ENCODE results near the gene EFCAB11.

EFCAB11 gene

DNA sequence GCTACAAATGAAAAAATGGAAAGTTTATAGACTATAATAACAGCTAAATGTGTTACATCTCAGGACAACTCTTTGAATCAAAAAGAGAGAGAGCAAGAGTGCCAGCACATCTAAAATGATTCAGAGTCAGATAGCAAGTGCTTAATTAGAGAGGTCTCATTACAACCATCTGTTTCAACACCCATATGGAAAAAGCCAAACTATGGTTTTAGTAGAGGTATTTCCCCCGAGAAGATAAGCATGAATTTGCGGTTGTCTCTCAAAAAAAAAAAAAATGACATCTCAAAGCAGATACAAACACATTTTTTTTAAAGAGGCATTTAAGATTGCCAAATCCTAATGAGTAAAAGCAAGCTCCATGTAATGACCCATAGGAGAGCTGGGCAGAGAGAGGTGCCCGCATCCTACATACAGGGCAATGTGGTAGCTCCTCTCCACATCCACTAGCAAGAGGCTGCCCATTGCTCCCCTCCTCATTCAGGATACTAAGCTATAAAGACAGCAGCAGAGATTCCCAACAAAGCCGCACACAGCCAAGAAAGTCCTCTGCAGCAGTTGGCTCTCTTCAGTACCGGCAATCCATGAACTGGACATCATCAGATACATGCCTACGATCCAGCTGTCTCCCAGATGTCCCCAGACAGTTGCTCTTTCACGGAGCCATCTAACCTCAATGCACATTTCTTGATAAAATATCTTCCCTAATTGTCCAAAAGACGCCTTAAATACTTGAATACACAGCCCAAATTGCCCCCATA is 100.4 kb downstream of the EFCAB11 start:
- FAIRE-seq (no peak), DNase-seq (ENCODE audit: insufficient read length, low spot score) (no peak)
- no peak for TF ChIP-seq POLR2A (IDR thresholded peaks at IDR 0.05; ENCODE audit: low read depth, low read length)

DNA sequence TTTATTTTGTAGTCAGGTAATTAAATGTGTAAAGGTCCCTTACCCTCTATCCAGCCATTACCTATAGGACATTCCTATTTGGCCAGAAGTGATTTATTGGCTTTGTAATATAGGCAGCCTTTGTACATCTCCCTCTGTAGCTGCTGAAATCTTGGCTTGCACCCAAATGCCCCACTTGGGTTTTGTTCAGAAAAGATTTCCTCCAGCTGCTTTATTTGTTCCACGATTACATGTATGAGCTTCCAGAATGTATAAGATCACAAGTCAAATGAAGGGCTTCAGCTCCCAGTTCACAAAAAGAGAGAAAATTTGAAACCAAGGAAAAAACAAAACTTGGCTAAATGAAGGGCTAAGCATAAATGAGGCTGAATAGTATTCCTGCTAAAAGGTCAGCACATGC is 103.4 kb downstream of the EFCAB11 start:
- TF ChIP-seq POLR2A (IDR thresholded peaks at IDR 0.05; ENCODE audit: low read depth, low read length): no peak
- FAIRE-seq (no peak), DNase-seq (ENCODE audit: insufficient read length, low spot score) (no peak)

DNA sequence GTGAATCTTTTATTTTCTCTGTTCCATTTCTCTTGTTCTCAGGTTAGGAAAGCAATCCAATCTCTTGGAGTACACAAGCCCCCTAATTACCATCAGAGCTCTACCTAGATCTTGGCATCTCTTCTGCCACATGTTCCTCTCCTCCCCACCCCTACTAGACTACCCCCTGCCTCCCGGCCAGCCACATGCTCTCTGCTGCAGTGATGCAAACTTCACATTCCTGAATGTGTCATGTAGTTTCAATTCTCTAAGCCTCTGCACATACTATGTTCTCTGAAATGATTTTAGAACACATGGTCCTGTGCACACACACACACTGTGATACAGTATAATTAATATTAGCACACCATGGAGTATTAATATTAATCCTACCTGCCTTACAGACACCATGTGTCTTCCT is 104.6 kb downstream of the EFCAB11 start:
- no peak for DNase-seq (ENCODE audit: insufficient read length, low spot score)
- TF ChIP-seq POLR2A (IDR thresholded peaks at IDR 0.05; ENCODE audit: low read depth, low read length): no peak
- no peak for FAIRE-seq

DNA sequence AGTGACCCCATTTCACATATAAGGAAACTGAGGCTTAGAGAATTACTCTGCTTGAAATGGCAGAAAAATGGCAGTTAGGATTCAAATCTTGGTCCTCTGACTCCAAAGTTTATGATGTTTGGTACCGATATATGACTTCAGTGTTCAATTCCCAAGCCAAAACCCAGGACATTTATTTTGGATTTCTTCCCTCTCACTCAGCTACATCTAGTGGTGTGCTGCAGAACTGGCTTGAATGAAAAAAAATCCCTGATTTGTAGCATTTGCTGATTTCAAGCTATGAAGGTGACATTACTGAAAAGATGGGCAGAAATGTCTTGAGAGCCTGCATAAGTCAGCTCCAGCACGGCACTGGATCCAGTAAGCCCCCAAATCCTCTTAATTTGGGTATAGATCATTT is 106.4 kb downstream of the EFCAB11 start:
- FAIRE-seq (no peak), DNase-seq (ENCODE audit: insufficient read length, low spot score) (no peak)
- TF ChIP-seq POLR2A (IDR thresholded peaks at IDR 0.05; ENCODE audit: low read depth, low read length): no peak

DNA sequence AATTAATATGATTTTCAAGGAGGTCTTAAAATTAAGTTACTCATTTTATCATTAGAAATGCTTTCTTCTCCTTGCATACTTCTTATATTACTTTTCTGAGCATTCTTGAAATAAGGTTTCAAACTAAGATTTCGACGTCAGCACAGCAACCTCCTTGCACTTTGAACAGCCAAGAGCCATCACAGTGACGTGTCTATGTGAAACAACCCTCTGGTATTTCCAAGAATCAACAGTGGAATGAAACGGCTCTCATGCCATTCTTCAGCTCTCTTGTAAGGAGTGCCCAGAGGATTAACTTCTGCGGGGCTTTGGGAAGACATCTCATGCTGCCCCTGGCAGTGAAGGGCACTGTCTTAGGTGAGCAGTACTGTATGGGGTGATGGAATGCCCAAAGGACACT is 109.2 kb downstream of the EFCAB11 start:
- FAIRE-seq: no peak
- no peak for DNase-seq (ENCODE audit: insufficient read length, low spot score)
- TF ChIP-seq POLR2A (IDR thresholded peaks at IDR 0.05; ENCODE audit: low read depth, low read length): no peak

DNA sequence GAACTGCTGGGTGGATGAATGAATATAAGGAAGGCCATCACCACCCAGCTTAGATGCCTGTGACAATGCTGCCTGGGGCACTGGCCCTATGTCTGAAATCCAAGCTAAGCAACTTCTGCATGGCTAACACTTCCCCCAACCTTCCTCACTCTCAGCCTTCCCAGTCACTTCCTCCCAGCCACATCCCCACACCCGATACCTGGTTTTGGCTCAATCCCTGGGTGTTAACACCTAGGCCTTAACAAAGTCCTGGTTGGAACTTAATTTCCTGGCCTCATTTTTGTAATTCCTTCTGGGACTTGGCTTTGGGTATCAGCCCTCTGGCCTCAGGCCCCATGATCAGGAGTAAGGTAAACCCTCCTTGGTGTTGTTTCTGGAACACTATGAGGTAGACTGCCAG is 110.0 kb downstream of the EFCAB11 start:
- FAIRE-seq (no peak), DNase-seq (ENCODE audit: insufficient read length, low spot score) (no peak)
- TF ChIP-seq POLR2A (IDR thresholded peaks at IDR 0.05; ENCODE audit: low read depth, low read length): no peak

DNA sequence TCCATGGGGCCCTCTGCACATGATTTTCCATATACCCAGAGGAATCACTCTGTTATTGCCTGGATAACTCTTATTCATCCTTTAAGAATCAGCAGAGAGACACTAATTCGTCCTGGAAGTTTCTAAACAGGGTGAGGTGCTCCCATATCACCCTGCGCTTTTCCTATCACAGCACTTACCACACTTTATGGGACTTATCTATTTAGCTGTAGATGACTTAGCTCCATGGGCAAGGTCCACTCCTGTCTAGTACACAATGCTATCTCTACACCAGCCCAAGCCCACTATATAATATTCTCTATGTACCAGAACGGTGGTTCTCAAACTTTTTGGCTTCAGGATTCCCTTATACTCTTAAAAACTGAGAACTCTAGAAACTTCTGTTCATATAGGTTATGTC is 111.7 kb downstream of the EFCAB11 start:
- DNase-seq (ENCODE audit: insufficient read length, low spot score): no peak
- TF ChIP-seq POLR2A (IDR thresholded peaks at IDR 0.05; ENCODE audit: low read depth, low read length): no peak
- FAIRE-seq: no peak

DNA sequence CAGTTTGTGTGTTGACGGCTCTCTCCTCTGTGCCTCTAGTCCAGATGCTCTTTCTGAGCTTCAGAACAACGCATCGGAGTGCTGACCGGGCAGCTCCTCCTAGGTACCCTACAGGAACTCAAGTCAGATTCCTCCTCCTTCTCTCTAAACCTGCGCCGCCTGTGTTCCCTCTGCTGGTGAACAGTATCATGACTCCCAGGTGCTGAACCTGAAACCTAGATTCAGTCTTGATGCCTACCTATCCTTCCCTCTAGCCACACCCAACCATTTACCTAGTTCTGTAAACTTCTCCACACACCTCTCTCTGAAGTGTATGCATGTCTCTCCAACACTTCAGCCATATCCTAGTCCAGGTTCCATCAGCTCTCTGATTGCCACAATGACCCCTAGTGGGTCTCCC is 112.7 kb downstream of the EFCAB11 start:
- no peak for DNase-seq (ENCODE audit: insufficient read length, low spot score)
- no peak for FAIRE-seq
- TF ChIP-seq POLR2A (IDR thresholded peaks at IDR 0.05; ENCODE audit: low read depth, low read length): no peak

DNA sequence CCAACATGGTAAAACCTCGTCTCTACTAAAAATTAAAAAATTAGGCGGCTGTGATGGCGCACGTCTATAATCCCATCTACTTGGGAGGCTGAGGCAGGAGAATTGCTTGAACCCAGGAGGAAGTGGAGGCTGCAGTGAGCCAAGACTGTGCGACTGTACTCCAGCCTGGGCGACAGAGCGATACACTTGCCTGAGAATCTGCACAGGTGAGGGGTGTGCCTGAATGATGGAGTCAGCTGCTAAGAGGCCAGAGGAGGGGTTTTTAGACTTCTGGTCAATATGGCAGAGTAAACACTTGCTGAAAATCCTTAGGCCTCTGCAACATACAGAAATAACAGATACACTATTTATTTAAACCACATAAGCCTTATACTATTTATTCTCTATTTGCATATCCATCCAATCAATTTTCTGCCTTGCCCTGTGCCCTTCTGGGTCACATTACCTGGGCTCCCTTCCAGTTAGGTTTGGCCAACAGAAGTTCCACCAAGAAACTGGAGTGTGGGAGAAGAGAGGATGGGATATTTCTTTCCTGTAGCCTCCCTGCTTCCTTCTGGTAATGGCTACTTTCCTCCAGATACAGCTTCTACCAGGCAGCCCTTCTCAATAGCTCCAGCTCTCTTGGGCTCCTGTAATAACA is 117.6 kb downstream of the EFCAB11 start:
- no peak for DNase-seq (ENCODE audit: insufficient read length, low spot score)
- TF ChIP-seq POLR2A (IDR thresholded peaks at IDR 0.05; ENCODE audit: low read depth, low read length): no peak
- no peak for FAIRE-seq

DNA sequence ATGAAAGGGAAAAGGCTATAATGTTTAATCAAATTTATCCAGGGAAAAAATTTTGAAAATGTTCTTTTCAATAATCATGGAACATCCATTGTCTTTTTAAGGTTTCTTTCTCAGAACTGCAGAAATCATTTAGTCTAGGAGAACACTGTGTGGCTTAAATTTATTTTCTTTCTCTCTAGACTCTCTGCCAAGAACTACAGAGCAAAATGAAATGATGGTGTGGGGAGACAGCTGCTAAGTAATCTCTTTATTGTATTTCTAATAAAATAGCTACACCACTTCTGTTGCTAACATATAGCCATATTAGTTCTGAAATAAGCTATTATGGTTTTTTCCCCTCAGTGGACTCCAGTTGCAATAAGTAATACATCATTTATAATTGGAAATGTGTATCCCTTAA is 120.9 kb downstream of the EFCAB11 start:
- FAIRE-seq (no peak), DNase-seq (ENCODE audit: insufficient read length, low spot score) (no peak)
- TF ChIP-seq POLR2A (IDR thresholded peaks at IDR 0.05; ENCODE audit: low read depth, low read length): no peak

DNA sequence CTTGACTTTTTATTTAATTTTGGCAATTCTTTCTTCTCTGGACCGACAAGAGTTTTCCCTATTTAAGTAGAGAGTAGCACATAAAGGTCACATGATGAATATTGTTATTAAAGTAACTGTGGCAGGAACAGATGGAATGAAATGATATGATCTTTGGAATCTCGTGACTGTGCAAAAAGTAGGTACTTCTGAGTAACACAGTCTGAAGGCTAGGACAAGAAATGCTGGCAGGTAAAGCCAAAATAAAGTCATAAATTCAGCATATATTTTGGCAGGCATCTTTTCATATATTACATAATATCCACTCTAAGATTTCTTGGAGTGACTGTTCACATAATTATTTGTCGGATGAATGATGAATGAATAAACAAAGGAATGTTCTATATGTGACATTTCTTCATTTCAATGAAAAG is 121.4 kb downstream of the EFCAB11 start:
- no peak for FAIRE-seq
- no peak for DNase-seq (ENCODE audit: insufficient read length, low spot score)
- TF ChIP-seq POLR2A (IDR thresholded peaks at IDR 0.05; ENCODE audit: low read depth, low read length): no peak

DNA sequence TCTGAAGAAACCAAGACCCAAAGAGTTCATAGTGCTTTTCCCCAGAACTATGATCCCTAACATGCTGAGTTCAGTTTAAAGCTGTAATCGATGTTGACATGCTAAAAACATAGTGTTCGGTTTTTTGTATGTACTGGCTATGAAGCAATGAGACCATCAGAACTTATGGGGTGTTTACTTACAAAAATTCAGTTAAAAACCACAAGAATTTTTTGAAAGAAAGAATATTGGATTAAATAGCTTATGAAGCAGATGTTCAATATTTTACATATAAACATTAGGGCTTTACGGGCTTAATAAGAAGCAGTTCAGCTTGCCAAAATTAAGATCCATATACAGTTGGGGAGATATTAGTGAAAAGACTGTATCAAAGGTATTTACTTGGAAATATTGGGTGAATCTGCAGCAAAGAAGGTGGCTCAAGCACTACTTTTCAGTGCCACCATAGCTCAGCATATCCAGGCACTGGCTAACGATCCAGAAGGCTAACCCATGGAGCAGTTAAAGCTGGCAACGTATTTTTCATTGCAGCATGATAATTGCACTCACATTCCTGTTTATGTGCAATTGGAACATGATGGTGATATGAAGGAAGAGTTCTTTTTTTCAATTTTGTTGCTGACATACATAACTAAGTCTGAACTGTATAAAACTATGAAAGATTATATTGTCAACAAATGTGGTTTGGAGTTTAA is 125.9 kb downstream of the EFCAB11 start:
- DNase-seq (ENCODE audit: insufficient read length, low spot score) (no peak), FAIRE-seq (no peak)
- no peak for TF ChIP-seq POLR2A (IDR thresholded peaks at IDR 0.05; ENCODE audit: low read depth, low read length)

DNA sequence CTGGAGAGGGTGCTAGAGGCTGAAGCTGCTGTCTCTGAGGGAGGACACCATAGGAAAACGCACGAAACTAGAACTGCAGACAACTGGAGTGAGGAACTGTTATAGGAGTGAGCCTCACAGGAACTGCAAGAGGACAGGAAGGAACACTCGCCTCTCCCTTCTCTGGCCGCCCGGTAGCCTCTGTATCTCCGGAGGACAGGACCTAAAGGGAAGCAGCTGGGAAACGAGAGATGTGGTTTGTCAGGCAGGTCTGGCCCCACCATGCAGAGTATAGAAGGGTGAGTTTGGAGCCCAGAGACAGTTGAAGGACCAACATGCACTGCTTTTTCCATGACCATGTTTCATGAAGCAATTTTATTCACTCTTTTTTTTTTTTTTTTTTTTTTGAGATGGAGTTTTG is 127.3 kb downstream of the EFCAB11 start:
- TF ChIP-seq POLR2A (IDR thresholded peaks at IDR 0.05; ENCODE audit: low read depth, low read length): no peak
- DNase-seq (ENCODE audit: insufficient read length, low spot score): no peak
- FAIRE-seq: no peak

DNA sequence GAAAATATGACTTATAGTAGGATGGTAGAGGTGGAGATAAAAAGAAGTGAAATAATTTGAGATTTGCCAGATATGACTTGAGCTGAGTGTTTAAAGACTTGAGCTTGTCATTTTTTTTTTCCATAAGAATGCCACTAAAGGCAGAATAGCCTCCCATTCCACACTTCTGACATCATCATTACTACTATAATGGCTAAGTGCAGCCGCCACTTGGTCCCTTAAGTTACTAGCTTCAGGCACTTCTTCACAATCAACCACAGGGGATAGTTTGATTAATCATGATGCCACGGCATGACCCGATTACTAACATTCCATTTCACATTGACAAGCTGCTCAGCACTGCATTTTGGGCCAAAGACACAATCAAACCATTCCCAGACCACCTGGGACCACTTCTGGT is 127.9 kb downstream of the EFCAB11 start:
- FAIRE-seq: no peak
- DNase-seq (ENCODE audit: insufficient read length, low spot score): no peak
- no peak for TF ChIP-seq POLR2A (IDR thresholded peaks at IDR 0.05; ENCODE audit: low read depth, low read length)

DNA sequence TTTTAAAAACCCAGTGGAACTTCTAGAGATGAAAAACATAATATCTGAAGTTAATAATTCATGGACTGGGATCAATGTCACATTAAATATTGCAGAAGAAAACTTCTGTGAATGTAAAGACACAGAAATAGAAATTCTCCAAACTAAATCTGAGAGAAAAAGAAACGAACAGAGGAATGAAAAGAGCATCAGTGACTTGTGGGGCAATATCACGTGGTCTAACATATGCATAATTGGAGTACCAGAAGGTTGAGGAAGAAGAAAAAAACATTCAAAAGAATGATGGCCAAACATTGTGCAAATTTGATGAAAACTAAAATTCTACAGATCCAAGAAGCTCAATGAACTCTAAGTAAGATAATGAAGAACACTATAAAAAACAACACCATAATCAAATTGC is 130.8 kb downstream of the EFCAB11 start:
- no peak for TF ChIP-seq POLR2A (IDR thresholded peaks at IDR 0.05; ENCODE audit: low read depth, low read length)
- no peak for FAIRE-seq
- DNase-seq (ENCODE audit: insufficient read length, low spot score): no peak
